ENCODE results near the gene NOC3L. TPM values are rescaled to one million over a fixed set of nuclear protein-coding genes. Genes with fewer than 3 reads are reported as not detected.

NOC3L gene
- total and polyA plus RNA-seq, 10 of the 15 experiments (the other 5 are each of a cell fraction or from before 2014, with no cell fraction given): 27.8 to 51.4 (median 40.5) TPM

- no peak for TF ChIP-seq REST (IDR thresholded peaks at IDR 0.05; ENCODE audit: low read depth, low read length)
- TF ChIP-seq ZBED1 (IDR thresholded peaks at IDR 0.05; ENCODE audit: borderline replicate concordance): no peak
Observed at GRCh38 chr10:94364482-94364881, 1.7 kb upstream of the NOC3L start (continued).

GRCh38 chr10:94363251-94363565, 469 bp upstream of the NOC3L start:
- SMC1A ChIA-PET (ENCODE audit: uncharacterized antibody, unreplicated experiment): interaction anchor here (0.7 to 2.7 kb wide), 6 partner anchors 9 to 470 kb away, joined by 3 to 10 read pairs (median 4); partner anchors contain the start of gene TBC1D12
- RAD21 ChIA-PET (ENCODE audit: unreplicated experiment): interaction anchor here (0.6 to 3.1 kb wide), 5 partner anchors 8 to 81 kb away, joined by 3 to 14 read pairs (median 8); partner anchors contain the start of gene TBC1D12
- POLR2A ChIA-PET: interaction anchor here (1.1 to 2.6 kb wide), 4 partner anchors 15 to 53 kb away, joined by 3 to 16 read pairs (median 10); partner anchors contain the start of gene TBC1D12
- TF ChIP-seq CHD1 (IDR thresholded peaks at IDR 0.05; ENCODE audit: low read depth, low read length) (no peak), ASH2L (IDR thresholded peaks at IDR 0.05; ENCODE audit: borderline replicate concordance, low read depth) (no peak), EP300 (IDR thresholded peaks at IDR 0.05; ENCODE audit: borderline replicate concordance in 1 of 2, control insufficient read depth in 1 of 2, low read depth in 2 of 2, low read length in 2 of 2) (0 out of 4 replicates have a peak, but pooled peaks of 1 of the 2 experiments have one; percentile 1), IRF3 (IDR thresholded peaks at IDR 0.05) (no peak)
- Histone ChIP-seq H3K4me3 (peak overlapping the region; percentile 71; the same call in 1 of the 2 replicates), H3K9ac (ENCODE audit: control insufficient read depth, insufficient read depth, low read length) (no peak overlapping the region; the same call in 1 of the 2 replicates), H3K9me3 (replicated peaks; ENCODE audit: control insufficient read depth, insufficient read depth, low read length) (no peaks in the 10 kb centered on the region), H3K4me2 (ENCODE audit: control insufficient read depth, insufficient read depth) (peak overlapping the region; percentile 28), H3K27ac (ENCODE audit: control insufficient read depth, insufficient read depth) (peak overlapping the region; percentile 85), H3K4me1 (ENCODE audit: control insufficient read depth, insufficient read depth, low read length) (peaks cover 4% of the 10 kb centered on the region; the same call in 1 of the 2 replicates), H3K36me3 (ENCODE audit: control insufficient read depth in 2 of 2, insufficient read depth in 2 of 2, low read length in 1 of 2) (peaks cover 0 to 4% of the 10 kb centered on the region in 2 experiments; a peak in 3 of 4 replicates), H3K79me2 (ENCODE audit: control insufficient read depth, insufficient read depth, low read length) (peaks cover 41% of the 10 kb centered on the region), H3K27me3 (replicated peaks in 1 of 2; ENCODE audit: control insufficient read depth in 2 of 2, insufficient read depth in 2 of 2, low read length in 1 of 2) (no peaks in the 10 kb centered on the region), H2AFZ (ENCODE audit: control insufficient read depth, low read depth, low read length) (peak overlapping the region; percentile 92), H4K20me1 (ENCODE audit: control insufficient read depth, insufficient read depth) (no peaks in the 10 kb centered on the region)
- BruUV-seq (replicated peaks): no TSS peak
- DNase-seq (ENCODE audit: low read depth, low spot score): no peak
- WGBS (ENCODE audit: insufficient coverage, insufficient replicate concordance, low lambda C conversion rate, missing lambda C conversion rate): 65% methylated on average over 8 of the region's 8 CpGs
- intact Hi-C loops (cut with micrococcal nuclease; ENCODE audit: unreplicated experiment) (loop anchor here (5.0 kb wide), 1 partner anchor 79 kb away; no protein-coding TSS in a partner anchor), in situ Hi-C loops (cut with MboI) (no loop called here)
- no peak for FAIRE-seq
- CTCF ChIA-PET: interaction anchor here (0.9 to 4.0 kb wide), 7 partner anchors 10 to 82 kb away, joined by 3 to 28 read pairs (median 13); partner anchors contain the start of gene TBC1D12
- peak; percentile 10; the same call in 2 of the 3 replicates for ATAC-seq

All from GM12878 (cell line).